Astrocyte (in vitro differentiated cells and primary cell): ENCODE results near the gene CA10.

Source experiments
- EZH2 ChIP-seq: IDR thresholded peaks from 2 replicates; pipeline ENCODE4 v1.6.1; 2012; ENCODE audit warnings: mild to moderate bottlenecking, low read length, inconsistent platforms; ENCODE audit not compliant: insufficient read depth
- TF ChIP-seq, protein P1 (sequence below): IDR thresholded peaks from 2 replicates; pipeline ENCODE4 v1.5.1; 2011; ENCODE audit warnings: low read depth, mild to moderate bottlenecking, inconsistent platforms, low read length, moderate library complexity; ENCODE audit not compliant: insufficient read depth

DNA sequence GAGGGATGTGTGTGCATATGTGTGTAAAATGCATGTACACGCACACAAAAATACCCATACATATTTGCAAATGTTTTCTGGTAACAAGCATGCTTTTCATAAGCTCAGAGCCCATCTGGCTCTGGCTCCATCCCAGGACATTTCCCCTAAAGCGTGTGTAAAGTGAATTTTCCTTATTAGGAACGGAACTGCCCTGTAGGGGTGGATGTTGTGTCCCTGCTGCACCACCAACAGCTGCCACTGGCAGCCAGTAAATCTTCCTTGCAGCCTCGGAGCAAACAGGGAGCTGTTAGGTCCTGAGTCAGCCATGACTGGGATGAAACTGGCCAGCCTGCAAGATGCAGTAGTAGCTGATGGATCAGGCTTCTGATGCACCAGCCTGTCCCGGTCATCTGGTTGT is 504.6 kb downstream of the CA10 start:
- TF ChIP-seq, protein P1, sequence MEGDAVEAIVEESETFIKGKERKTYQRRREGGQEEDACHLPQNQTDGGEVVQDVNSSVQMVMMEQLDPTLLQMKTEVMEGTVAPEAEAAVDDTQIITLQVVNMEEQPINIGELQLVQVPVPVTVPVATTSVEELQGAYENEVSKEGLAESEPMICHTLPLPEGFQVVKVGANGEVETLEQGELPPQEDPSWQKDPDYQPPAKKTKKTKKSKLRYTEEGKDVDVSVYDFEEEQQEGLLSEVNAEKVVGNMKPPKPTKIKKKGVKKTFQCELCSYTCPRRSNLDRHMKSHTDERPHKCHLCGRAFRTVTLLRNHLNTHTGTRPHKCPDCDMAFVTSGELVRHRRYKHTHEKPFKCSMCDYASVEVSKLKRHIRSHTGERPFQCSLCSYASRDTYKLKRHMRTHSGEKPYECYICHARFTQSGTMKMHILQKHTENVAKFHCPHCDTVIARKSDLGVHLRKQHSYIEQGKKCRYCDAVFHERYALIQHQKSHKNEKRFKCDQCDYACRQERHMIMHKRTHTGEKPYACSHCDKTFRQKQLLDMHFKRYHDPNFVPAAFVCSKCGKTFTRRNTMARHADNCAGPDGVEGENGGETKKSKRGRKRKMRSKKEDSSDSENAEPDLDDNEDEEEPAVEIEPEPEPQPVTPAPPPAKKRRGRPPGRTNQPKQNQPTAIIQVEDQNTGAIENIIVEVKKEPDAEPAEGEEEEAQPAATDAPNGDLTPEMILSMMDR, result no peak
- TF ChIP-seq EZH2, result no peak
